Motor neuron (in vitro differentiated cells): ENCODE measurements around the gene TRPM7. TPM values are rescaled to one million over a fixed set of nuclear protein-coding genes. Genes with fewer than 3 reads are reported as not detected.
"Not testable (repeated sequence)": the region's sequence is repeated elsewhere in the genome, so short reads cannot be mapped to it uniquely, and the experiment has no call there.

Source experiments
- ATAC-seq, 8 experiments: fragments of 200-7000 bp; cut with Tn5 transposase; replicated peaks in 6 of 8; 2 replicates each; pipeline ENCODE4 v1.8.0; 2021; ENCODE audit warnings: mild to moderate bottlenecking in 8 of 8, moderate library complexity in 8 of 8
- H3K27ac ChIP-seq, 2 donors: fragments of 250-450 bp; sonication (Bioruptor Pico); 2 replicates each; pipeline ENCODE4 v1.9.0; 2021; ENCODE audit warnings: antibody characterized with exemption in 2 of 2, mild to moderate bottlenecking in 2 of 2, moderate library complexity in 1 of 2
- H3K4me1 ChIP-seq, 2 donors: fragments of 250-450 bp; sonication (Bioruptor Pico); replicated peaks in 1 of 2; 2 replicates each; pipeline ENCODE4 v1.6.1; 2021; ENCODE audit warnings: antibody characterized with exemption in 2 of 2, mild to moderate bottlenecking in 2 of 2, moderate library complexity in 1 of 2
- H3K4me3 ChIP-seq, 5 donors: fragments of 250-450 bp; sonication (Bioruptor Pico); 2 replicates each; pipeline ENCODE4 v1.9.0; 2021; ENCODE audit warnings: antibody characterized with exemption in 5 of 5, mild to moderate bottlenecking in 5 of 5, moderate library complexity in 4 of 5
- WGBS, 10 experiments: fragments of 450-650 bp; shearing (Covaris generic); methylation state at CpG; one replicate each; pipeline ENCODE4 v1.0.0; 2022; 5-methylcytosine and 5-hydroxymethylcytosine counted together
- in situ Hi-C, 9 experiments: fragments of 400-800 bp; cut with MboI; loops; one replicate each; pipeline ENCODE4 v1.15.0; 2021; ENCODE audit warnings: low sequenced_read_pairs in 9 of 9, low pct_unique_long_range_greater_than_20kb in 2 of 9; ENCODE audit not compliant: unreplicated experiment in 9 of 9
- total RNA-seq, 8 experiments: library from RNA; unstranded; fragments of 300-600 nt; gene quantifications; 2 replicates each; pipeline versions ENCODE4 v1.2.3 to v1.2.4, GENCODE V29; 2022

Gene TRPM7
- 10 to 100 TPM; 12.2 to 63.8 (median 24.2) TPM for total RNA-seq

GRCh38 chr15:50686469-50687301 is at the start of gene TRPM7:
Gene TRPM7 (minus strand): TSS chr15:50686797. CDS start chr15:50686533, 264 bp downstream.
- in situ Hi-C loops, result loop anchor here in 4 of 9 experiments (10.0 to 25.0 kb wide), 4 partner anchors 176 to 226 kb away; partner anchors contain the start of gene AP4E1 (in 1 of the 4)

DNA sequence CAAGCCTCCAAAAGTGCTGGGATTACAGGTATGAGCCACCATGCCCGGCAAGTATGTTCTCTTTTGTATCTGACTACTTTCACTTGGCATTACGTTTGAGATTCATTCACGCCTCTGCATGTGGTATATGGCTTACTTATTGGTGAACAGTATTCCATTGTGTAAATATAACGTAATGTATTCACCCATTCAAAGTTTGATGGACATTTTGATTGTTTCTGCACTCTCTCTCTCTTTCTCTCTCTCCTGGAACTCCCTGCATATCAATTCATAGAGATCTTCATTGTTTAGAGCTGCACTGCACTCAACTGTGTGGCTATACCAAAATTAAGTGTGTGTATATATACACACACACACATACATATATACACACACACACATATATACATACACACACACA is 48.6 kb upstream of the TRPM7 start:
- ATAC-seq, result no peak
- Histone ChIP-seq H3K4me1 (no peaks in the 10 kb centered on the region), H3K4me3 (no peak overlapping the region), H3K27ac (no peak overlapping the region)
- in situ Hi-C loops, result no loop called here
- WGBS, 10 experiments, result 71 to 100% (median 84%) methylated on average over 2 to 4 of the region's 4 CpGs; no CpG with 5 or more reads in 5 of the 10 experiments

More at GRCh38 chr15:50686469-50687301, at the start of gene TRPM7:
- Histone ChIP-seq H3K4me3 (peak within 1 kb of the TSS; percentile 58 to 84 (median 71)), H3K27ac (peak within 1 kb of the TSS; percentile 63 to 93), H3K4me1 (peaks cover 11 to 14% of the 10 kb centered on the region in 2 donors)
- 0 to 10% (median 1%) methylated on average over 2 to 15 of the region's 80 CpGs; no CpG with 5 or more reads in 3 of the 10 experiments for WGBS, 10 experiments
- peak; percentile 85 to 93 (median 90) for ATAC-seq

DNA sequence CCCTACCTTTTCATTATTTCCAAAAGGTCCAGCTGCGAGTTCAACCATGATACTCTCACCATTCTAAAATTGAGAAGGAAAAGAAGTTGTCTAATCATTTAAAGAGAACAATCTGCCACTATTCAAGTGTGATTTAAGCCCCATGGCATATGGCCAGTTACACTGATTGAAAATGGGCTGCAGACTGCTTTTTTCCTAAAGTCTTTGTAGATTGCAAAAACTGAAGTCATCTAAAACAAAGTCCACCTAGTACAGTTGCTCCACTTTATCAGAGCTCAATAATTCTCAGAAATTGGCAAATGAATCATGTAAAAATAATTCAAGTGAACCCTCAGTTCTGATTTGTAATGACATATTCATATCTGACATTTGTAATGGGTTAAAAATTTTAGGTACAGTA is 39.7 kb upstream of the TRPM7 start:
- Histone ChIP-seq H3K4me3 (no peak overlapping the region), H3K4me1 (no peaks in the 10 kb centered on the region), H3K27ac (no peak overlapping the region)
- WGBS, 10 experiments, result 67 to 100% (median 100%) methylated on average over 1 of the region's 1 CpG; no CpG with 5 or more reads in 2 of the 10 experiments
- in situ Hi-C loops, result no loop called here
- no peak for ATAC-seq

DNA sequence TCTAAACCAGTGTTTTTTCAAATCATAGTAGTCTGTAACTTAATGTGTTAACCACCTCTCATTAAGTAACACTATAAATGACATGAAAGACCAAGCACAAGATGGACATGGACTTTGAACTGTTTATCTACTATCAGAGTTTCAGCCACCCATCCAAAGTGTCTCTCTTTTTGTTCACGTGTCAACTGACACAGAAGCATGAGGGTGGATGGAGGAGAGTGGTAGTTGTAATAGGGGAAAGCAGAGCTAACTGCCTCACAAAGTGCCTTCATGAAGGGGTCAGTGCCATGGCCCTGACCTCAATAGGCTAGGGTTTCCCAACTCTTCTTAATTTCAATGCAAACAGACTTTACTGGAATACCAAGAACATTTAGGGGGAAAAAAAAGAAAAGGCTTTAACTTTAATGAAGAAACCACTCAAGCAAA is 32.1 kb upstream of the TRPM7 start:
- ATAC-seq, result no peak
- no peak overlapping the region for H3K27ac ChIP-seq
- 60 to 100% (median 100%) methylated on average over 1 of the region's 1 CpG; no CpG with 5 or more reads in 3 of the 10 experiments for WGBS, 10 experiments
- H3K4me1 ChIP-seq, result no peaks in the 10 kb centered on the region
- in situ Hi-C loops, result no loop called here
- H3K4me3 ChIP-seq, result no peak overlapping the region

- Histone ChIP-seq H3K4me3 (no peak overlapping the region), H3K27ac (no peak overlapping the region), H3K4me1 (no peaks in the 10 kb centered on the region)
- ATAC-seq, result no peak
- in situ Hi-C loops, result no loop called here
- 83 to 100% (median 95%) methylated on average over 1 to 3 of the region's 3 CpGs; no CpG with 5 or more reads in 1 of the 10 experiments for WGBS, 10 experiments
Measured at GRCh38 chr15:50712018-50712417, 25.4 kb upstream of the TRPM7 start.

DNA sequence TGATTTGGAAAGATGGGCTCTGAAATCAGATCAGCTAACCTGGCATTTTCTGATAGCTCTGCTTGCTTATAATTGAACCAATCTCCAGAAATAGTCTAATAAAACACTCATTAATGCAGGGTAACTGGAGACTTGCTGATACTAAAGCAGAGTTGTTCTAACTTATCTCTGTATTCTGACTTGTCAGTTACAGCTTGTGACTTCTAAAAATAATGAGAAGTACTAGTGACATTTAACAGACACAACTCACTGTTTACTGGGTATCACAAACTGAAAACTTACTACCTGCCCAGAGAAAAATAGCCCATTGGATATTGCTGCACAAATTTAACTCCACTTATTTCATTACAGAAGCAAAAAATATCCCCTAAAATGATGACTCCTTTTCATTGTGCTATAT is 24.0 kb upstream of the TRPM7 start:
- Histone ChIP-seq H3K4me3 (no peak overlapping the region), H3K4me1 (no peaks in the 10 kb centered on the region), H3K27ac (no peak overlapping the region)
- in situ Hi-C loops, result no loop called here
- ATAC-seq, result no peak

DNA sequence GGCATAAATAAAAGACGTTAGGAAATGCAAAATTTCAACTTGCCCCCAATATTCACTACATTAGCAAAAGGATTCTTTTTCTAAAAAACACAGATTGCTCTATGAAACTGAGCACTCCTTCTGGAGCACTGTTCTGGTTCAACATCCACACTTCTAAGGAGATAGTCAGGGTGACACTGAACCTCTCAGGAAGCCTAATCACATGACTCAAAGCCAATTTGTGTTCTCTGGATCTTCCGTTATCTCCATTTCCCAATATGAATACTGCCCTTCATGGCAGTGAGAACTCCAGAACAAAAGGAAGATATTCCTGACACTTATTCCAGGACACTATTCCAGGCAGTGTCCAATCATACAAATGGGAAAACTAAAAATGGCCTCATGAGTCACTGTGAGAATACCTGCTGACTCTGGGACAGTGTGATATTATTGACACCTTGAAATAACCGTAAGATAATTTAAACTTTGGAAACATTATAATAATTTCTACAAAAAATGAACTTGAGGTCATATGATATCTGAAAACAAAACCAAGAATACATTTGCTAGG is 21.4 kb upstream of the TRPM7 start:
- no peak overlapping the region for H3K4me3 ChIP-seq
- in situ Hi-C loops, result no loop called here
- WGBS, 10 experiments, result 40 to 100% (median 89%) methylated on average over 1 to 3 of the region's 3 CpGs; no CpG with 5 or more reads in 1 of the 10 experiments
- ATAC-seq, result no peak
- no peak overlapping the region for H3K27ac ChIP-seq
- no peaks in the 10 kb centered on the region for H3K4me1 ChIP-seq

GRCh38 chr15:50702762-50703334 is 16.3 kb upstream of the TRPM7 start:
- no peak for ATAC-seq
- H3K27ac ChIP-seq, result no peak overlapping the region
- no peak overlapping the region for H3K4me3 ChIP-seq
- in situ Hi-C loops, result no loop called here
- 50 to 100% (median 96%) methylated on average over 1 of the region's 1 CpG for WGBS, 10 experiments
- H3K4me1 ChIP-seq, result no peaks in the 10 kb centered on the region

DNA sequence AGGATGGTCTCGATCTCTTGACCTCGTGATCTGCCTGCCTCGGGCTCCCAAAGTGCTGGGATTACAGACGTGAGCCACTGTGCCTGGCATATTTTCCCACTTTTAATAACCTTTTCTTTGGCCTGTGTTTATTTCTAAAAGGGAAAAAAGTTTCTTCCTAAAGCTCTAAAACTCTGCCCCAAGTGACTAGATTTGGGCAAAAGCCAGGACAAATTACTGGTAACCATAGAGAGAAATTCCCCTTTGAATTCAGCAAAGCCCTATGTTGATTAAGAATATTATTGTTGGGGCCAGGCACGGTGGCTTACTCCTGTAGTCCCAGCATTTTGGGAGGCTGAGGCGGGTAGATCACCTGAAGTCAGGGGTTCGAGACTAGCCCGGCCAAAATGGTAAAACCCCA is 11.5 kb upstream of the TRPM7 start:
- WGBS, 10 experiments, result 80 to 100% (median 97%) methylated on average over 1 to 8 of the region's 8 CpGs; no CpG with 5 or more reads in 1 of the 10 experiments
- Histone ChIP-seq H3K27ac (no peak overlapping the region), H3K4me1 (no peaks in the 10 kb centered on the region), H3K4me3 (no peak overlapping the region)
- ATAC-seq, result no peak
- in situ Hi-C loops, result loop anchor here in 3 of 9 experiments (25.0 kb wide), 3 partner anchors 164 to 214 kb away; partner anchors contain the start of gene AP4E1 (in 1 of the 3)

DNA sequence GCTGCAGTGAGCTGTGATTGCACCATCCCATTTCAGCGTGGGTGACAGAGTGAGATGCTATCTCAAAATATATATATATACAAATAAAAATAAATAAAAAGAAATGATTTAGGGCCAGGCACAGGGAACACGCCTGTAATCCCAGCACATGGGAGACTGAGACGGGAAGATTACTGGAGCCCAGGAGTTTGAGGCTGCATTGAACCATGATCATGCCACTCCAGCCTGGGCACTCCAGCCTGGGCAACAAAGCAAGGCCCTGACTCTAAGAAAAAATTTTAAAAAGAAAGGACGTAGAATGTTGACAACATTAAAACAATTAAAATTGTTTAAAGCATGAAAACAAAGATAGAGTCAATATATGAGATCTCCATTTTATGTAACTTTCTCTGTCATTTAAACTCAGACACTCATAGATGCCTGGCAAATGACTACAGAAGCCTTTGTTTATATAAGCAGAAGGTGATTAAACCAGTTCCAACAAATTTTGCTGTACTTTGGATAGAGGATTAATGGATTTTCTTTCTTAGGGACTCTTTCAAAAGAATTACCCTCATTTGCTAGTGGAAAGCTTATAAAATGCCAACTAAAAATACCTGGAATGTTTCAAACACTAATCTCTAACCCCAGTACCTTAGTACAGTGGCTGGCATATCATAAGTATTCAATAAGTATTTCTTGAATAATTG is 10.7 kb upstream of the TRPM7 start:
- WGBS, 10 experiments, result 78 to 94% (median 88%) methylated on average over 1 to 4 of the region's 4 CpGs; no CpG with 5 or more reads in 2 of the 10 experiments
- Histone ChIP-seq H3K4me1 (no peaks in the 10 kb centered on the region), H3K27ac (no peak overlapping the region), H3K4me3 (no peak overlapping the region)
- in situ Hi-C loops, result loop anchor here in 3 of 9 experiments (25.0 kb wide), 3 partner anchors 165 to 215 kb away; partner anchors contain the start of gene AP4E1 (in 1 of the 3)
- no peak for ATAC-seq

DNA sequence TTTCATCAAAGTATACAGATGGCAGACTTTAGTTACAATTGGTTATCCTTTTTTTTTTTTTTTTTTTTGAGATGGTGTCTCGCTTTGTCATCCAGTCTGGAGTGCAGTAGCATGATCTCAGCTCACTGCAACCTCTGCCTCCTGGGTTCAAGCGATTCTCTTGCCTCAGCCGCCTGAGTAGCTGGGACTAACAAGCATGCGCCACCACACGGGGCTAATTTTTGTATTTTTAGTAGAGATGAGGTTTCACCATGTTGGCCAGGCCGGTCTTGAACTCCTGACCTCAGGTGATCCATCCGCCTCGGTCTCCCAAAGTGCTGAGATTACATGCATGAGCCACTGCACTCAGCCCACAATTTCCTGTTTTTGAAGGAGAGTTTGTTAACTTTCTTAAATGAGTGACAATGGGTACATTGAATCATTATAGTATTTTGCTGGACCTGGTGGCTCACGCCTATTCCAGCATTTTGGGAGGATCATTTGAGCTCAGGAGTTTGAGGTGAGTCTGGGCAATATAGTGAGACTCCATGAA is 8.1 kb upstream of the TRPM7 start:
- not testable (repeated sequence) for H3K4me1 ChIP-seq, H3K4me3 ChIP-seq, ATAC-seq, H3K27ac ChIP-seq
- in situ Hi-C loops, result loop anchor here in 3 of 9 experiments (25.0 kb wide), 3 partner anchors 168 to 218 kb away; partner anchors contain the start of gene AP4E1 (in 1 of the 3)
- 89 to 100% (median 100%) methylated on average over 1 to 7 of the region's 9 CpGs; no CpG with 5 or more reads in 2 of the 10 experiments for WGBS, 10 experiments

DNA sequence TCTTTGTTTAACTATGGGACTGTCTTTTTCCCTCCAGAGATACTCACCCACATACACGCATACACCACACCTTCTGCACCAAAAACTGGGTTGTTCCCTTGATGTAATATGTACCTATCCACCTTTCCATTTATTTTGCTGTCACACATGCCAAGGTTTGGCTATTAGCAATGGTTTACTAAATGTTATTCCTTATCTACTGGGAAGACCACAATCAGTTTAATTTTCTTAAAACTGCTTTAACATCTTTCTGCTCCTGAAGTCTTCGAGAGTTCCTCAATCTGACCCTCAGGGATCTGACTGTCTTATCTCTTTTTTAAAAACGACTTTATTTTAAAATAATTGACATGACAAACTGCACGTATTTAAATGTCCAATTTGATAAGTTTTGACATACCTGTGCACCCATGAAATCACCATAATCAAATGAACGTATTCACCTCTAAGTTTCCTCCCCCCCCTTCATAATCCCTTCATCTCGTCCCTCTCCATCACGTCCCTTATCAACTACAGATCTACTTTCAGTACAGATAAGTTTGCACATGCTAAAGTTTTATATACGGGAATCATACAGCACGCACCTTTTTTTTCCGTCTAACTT is 805 bp upstream of the TRPM7 start:
- H3K27ac ChIP-seq, result peak overlapping the region; percentile 45 to 93
- WGBS, 10 experiments, result 31 to 82% (median 62%) methylated on average over 2 to 9 of the region's 10 CpGs
- in situ Hi-C loops, result loop anchor here in 4 of 9 experiments (10.0 to 25.0 kb wide), 4 partner anchors 175 to 225 kb away; partner anchors contain the start of gene AP4E1 (in 1 of the 4)
- H3K4me3 ChIP-seq, result peak overlapping the region; percentile 58 to 84 (median 71)
- H3K4me1 ChIP-seq, result peaks cover 11 to 14% of the 10 kb centered on the region in 2 donors
- no peak for ATAC-seq
